Fibroblast of skin of back (primary cell): ENCODE measurements around the gene RNF227.
A peak's percentile ranks its signal among the peaks of the same experiment; 100 is the strongest.
"Not testable (repeated sequence)": the region's sequence is repeated elsewhere in the genome, so short reads cannot be mapped to it uniquely, and the experiment has no call there.

Experiments used
- DNase-seq: peaks from one replicate; pipeline ENCODE4 v3.0.0-alpha.2; 2013

The RNF227 gene

GRCh38 chr17:7887482-7888183 is 28.5 kb downstream of the RNF227 start:
- DNase-seq: peak; percentile 99

- no peak for DNase-seq
These were observed 29.0 kb downstream of the RNF227 start for GRCh38 chr17:7887038-7887481.

GRCh38 chr17:7886227-7887037 is 29.7 kb downstream of the RNF227 start:
- peak; percentile 27 for DNase-seq

GRCh38 chr17:7885367-7886226 is 30.5 kb downstream of the RNF227 start:
- DNase-seq: peak; percentile 63

GRCh38 chr17:7884581-7885366 is 31.3 kb downstream of the RNF227 start:
- peak; percentile 27 for DNase-seq

GRCh38 chr17:7883781-7884386 is 32.2 kb downstream of the RNF227 start:
- DNase-seq: peak; percentile 53

GRCh38 chr17:7882629-7883028 is 33.5 kb downstream of the RNF227 start:
- no peak for DNase-seq

- no peak for DNase-seq
These were observed 34.0 kb downstream of the RNF227 start for GRCh38 chr17:7882068-7882467.

GRCh38 chr17:7881276-7882054 is 34.6 kb downstream of the RNF227 start:
- DNase-seq: no peak

- no peak for DNase-seq
These were observed 35.8 kb downstream of the RNF227 start for GRCh38 chr17:7880076-7880868.

- DNase-seq: no peak
These were observed 37.9 kb downstream of the RNF227 start for GRCh38 chr17:7878234-7878633.

- no peak for DNase-seq
These were observed 40.2 kb downstream of the RNF227 start for GRCh38 chr17:7875804-7876370.

GRCh38 chr17:7873051-7873450 is 43.0 kb downstream of the RNF227 start:
- DNase-seq: no peak

GRCh38 chr17:7867881-7868329 is 48.2 kb downstream of the RNF227 start:
- no peak for DNase-seq

GRCh38 chr17:7864995-7865650 is 51.0 kb downstream of the RNF227 start:
- no peak for DNase-seq

- not testable (repeated sequence) for DNase-seq
These were observed 51.7 kb downstream of the RNF227 start for GRCh38 chr17:7864384-7864783.
